ENCODE data around the gene COX4I2. TPM values are rescaled to one million over a fixed set of nuclear protein-coding genes. Genes with fewer than 3 reads are reported as not detected.
"Not testable (repeated sequence)": the region's sequence is repeated elsewhere in the genome, so short reads cannot be mapped to it uniquely, and the experiment has no call there.

Gene COX4I2
- total and polyA plus RNA-seq, 2 donors (not counting 3 experiments of a cell fraction or from before 2014, with no cell fraction given), result not detected

GRCh38 chr20:31595654-31596411, 41.9 kb upstream of the COX4I2 start:
- Histone ChIP-seq H3K27ac (ENCODE audit: insufficient read depth, low read depth, low read length) (peak overlapping the region; percentile 70), H3K9me3 (replicated peaks; ENCODE audit: control insufficient read depth, insufficient read depth, low read length) (no peaks in the 10 kb centered on the region), H3K4me1 (ENCODE audit: control insufficient read depth, extremely low read depth, insufficient read depth, low read length) (peaks cover 14% of the 10 kb centered on the region), H3K27me3 (ENCODE audit: control insufficient read depth in 2 of 2, insufficient read depth in 2 of 2, low read length in 2 of 2) (no peaks in the 10 kb centered on the region), H3K9ac (replicated peaks; ENCODE audit: extremely low read depth, insufficient read depth, low read length) (no peak overlapping the region), H3K9me1 (replicated peaks; ENCODE audit: control insufficient read depth, extremely low read depth, insufficient read depth, low read length) (no peaks in the 10 kb centered on the region), H3K4me3 (replicated peaks in 1 of 3; ENCODE audit: insufficient read depth in 1 of 3, low read depth in 1 of 3, low read length in 3 of 3) (no peak overlapping the region), H3K79me2 (ENCODE audit: control insufficient read depth, insufficient read depth, low read length) (no peaks in the 10 kb centered on the region), H4K20me1 (replicated peaks; ENCODE audit: control insufficient read depth, extremely low read depth, insufficient read depth, low read length) (no peaks in the 10 kb centered on the region), H2AFZ (ENCODE audit: low read depth, low read length) (peak overlapping the region; percentile 90), H3K36me3 (ENCODE audit: control insufficient read depth in 2 of 2, extremely low read depth in 1 of 2, insufficient read depth in 2 of 2, low read length in 2 of 2) (no peaks in the 10 kb centered on the region), H3K4me2 (ENCODE audit: insufficient read depth, low read length) (no peak overlapping the region)
- DNase-seq (ENCODE audit: low read depth, low spot score) (peak; percentile 16), FAIRE-seq (no peak)
- dilution Hi-C loops (cut with MboI; ENCODE audit: extremely low pct_ligation_motif_present, low sequenced_read_pairs), result no loop called here
- intact Hi-C loops (cut with micrococcal nuclease), result no loop called here
- BruUV-seq (replicated peaks), result no TSS peak
- CTCF ChIA-PET, result interaction anchor here (1.0 to 2.6 kb wide), 5 partner anchors 8 to 38 kb away, joined by 3 to 13 read pairs (median 4); no protein-coding TSS in a partner anchor
- TF ChIP-seq, protein P1, sequence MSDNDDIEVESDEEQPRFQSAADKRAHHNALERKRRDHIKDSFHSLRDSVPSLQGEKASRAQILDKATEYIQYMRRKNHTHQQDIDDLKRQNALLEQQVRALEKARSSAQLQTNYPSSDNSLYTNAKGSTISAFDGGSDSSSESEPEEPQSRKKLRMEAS (IDR thresholded peaks at IDR 0.05; ENCODE audit: insufficient read depth, insufficient read length), result no peak
- TF ChIP-seq MYC (IDR thresholded peaks at IDR 0.05; ENCODE audit: low read depth, low read length), result no peak
- no peak for TF ChIP-seq POLR2A (IDR thresholded peaks at IDR 0.05; ENCODE audit: low read depth, low read length)
- no peak for TF ChIP-seq GATA2 (IDR thresholded peaks at IDR 0.05; ENCODE audit: insufficient read depth, insufficient read length, low read depth, low read length)
- TF ChIP-seq JUN (IDR thresholded peaks at IDR 0.05; ENCODE audit: borderline replicate concordance, insufficient read depth, insufficient read length, low read depth), result no peak
- TF ChIP-seq, protein P2, sequence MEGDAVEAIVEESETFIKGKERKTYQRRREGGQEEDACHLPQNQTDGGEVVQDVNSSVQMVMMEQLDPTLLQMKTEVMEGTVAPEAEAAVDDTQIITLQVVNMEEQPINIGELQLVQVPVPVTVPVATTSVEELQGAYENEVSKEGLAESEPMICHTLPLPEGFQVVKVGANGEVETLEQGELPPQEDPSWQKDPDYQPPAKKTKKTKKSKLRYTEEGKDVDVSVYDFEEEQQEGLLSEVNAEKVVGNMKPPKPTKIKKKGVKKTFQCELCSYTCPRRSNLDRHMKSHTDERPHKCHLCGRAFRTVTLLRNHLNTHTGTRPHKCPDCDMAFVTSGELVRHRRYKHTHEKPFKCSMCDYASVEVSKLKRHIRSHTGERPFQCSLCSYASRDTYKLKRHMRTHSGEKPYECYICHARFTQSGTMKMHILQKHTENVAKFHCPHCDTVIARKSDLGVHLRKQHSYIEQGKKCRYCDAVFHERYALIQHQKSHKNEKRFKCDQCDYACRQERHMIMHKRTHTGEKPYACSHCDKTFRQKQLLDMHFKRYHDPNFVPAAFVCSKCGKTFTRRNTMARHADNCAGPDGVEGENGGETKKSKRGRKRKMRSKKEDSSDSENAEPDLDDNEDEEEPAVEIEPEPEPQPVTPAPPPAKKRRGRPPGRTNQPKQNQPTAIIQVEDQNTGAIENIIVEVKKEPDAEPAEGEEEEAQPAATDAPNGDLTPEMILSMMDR (IDR thresholded peaks at IDR 0.05; ENCODE audit: extremely low read depth in 1 of 2, insufficient read depth in 1 of 2, low read depth in 1 of 2, low read length in 2 of 2), result no peak
- TF ChIP-seq POLR2AphosphoS5 (IDR thresholded peaks at IDR 0.05; ENCODE audit: insufficient read depth, low read depth, low read length), result no peak
- no peak for TF ChIP-seq EZH2 (IDR thresholded peaks at IDR 0.05; ENCODE audit: borderline replicate concordance, low read depth, low read length, severe bottlenecking)
- TF ChIP-seq FOS (IDR thresholded peaks at IDR 0.05; ENCODE audit: borderline replicate concordance, insufficient read depth, low read length), result no peak
- POLR2A ChIA-PET, result interaction anchor here (0.6 to 2.6 kb wide), 3 partner anchors 9 to 20 kb away, joined by 4 to 12 read pairs (median 10); partner anchors contain the start of gene ID1

GRCh38 chr20:31596412-31596715, 41.3 kb upstream of the COX4I2 start:
- H3K9me3 ChIP-seq (replicated peaks; ENCODE audit: control insufficient read depth, insufficient read depth, low read length); H3K4me2 ChIP-seq (ENCODE audit: insufficient read depth, low read length); intact Hi-C loops (cut with micrococcal nuclease); H3K9me1 ChIP-seq (replicated peaks; ENCODE audit: control insufficient read depth, extremely low read depth, insufficient read depth, low read length); BruUV-seq (replicated peaks); FAIRE-seq; H3K79me2 ChIP-seq (ENCODE audit: control insufficient read depth, insufficient read depth, low read length); H3K36me3 ChIP-seq (ENCODE audit: control insufficient read depth in 2 of 2, extremely low read depth in 1 of 2, insufficient read depth in 2 of 2, low read length in 2 of 2); H3K27me3 ChIP-seq (ENCODE audit: control insufficient read depth in 2 of 2, insufficient read depth in 2 of 2, low read length in 2 of 2); H3K4me3 ChIP-seq (replicated peaks in 1 of 3; ENCODE audit: insufficient read depth in 1 of 3, low read depth in 1 of 3, low read length in 3 of 3); H4K20me1 ChIP-seq (replicated peaks; ENCODE audit: control insufficient read depth, extremely low read depth, insufficient read depth, low read length); H3K9ac ChIP-seq (replicated peaks; ENCODE audit: extremely low read depth, insufficient read depth, low read length); dilution Hi-C loops (cut with MboI; ENCODE audit: extremely low pct_ligation_motif_present, low sequenced_read_pairs); DNase-seq (ENCODE audit: low read depth, low spot score): not testable (repeated sequence)
- ChIA-PET POLR2A (interaction anchor here (0.9 to 2.6 kb wide), 2 partner anchors 9 to 14 kb away, joined by 10 to 12 read pairs; partner anchors contain the start of gene ID1), CTCF (interaction anchor here (1.0 to 2.6 kb wide), 4 partner anchors 8 to 39 kb away, joined by 3 to 13 read pairs (median 4); no protein-coding TSS in a partner anchor)
- Histone ChIP-seq H2AFZ (ENCODE audit: low read depth, low read length) (peak overlapping the region; percentile 90), H3K4me1 (ENCODE audit: control insufficient read depth, extremely low read depth, insufficient read depth, low read length) (peaks cover 14% of the 10 kb centered on the region), H3K27ac (ENCODE audit: insufficient read depth, low read depth, low read length) (peak overlapping the region; percentile 70)
